ENCODE measurements around the gene CTBP2.

The CTBP2 gene

DNA sequence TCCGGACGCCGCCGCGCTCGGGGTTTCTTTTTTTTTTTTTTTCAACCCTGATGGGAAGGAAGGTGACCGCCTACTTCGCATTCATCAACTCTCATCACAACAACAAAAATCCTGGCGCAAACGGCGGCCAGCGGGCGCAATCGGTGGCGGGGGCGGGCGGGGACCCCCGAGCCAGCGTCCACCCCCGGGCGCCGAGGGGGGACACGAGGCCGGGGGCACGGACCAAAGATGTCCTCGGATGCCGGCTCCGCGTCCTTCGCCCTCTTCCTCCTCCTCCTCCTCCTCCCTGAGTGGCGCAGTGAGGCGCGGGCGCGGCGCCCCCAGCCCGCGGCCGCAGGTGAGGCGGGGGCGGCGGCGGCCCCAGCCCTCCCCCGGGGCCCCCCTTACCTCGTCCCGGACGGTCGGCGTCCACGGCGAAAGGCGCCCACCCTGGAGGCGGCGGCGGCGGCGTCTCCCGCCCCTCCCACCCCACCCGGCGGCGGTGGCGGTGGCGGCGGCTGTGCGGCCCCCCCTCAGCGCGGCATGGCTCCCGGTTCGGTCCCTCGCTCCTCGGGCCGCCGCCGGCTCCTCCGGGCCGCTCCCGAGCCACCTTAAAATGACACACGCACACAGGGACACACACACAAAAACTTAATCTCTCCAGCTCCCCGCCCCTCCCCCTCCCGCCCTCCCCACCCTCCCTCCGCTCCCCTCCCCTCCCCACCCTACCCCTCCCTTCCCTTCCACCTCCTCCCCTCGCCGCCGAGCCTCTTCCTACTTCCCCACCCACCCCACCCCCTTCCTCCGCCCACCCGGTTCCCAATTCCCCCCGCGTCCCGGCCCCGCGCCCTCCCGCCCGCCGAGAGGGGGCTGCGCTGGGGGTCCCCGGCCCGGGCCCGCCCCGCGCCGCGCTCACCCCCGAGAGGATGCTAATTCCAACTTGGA lies at the start of gene CTBP2:
TSS of gene CTBP2 (minus strand) at position 632 of the 924 bp plus-strand sequence.
- no peak for DNase-seq

DNA sequence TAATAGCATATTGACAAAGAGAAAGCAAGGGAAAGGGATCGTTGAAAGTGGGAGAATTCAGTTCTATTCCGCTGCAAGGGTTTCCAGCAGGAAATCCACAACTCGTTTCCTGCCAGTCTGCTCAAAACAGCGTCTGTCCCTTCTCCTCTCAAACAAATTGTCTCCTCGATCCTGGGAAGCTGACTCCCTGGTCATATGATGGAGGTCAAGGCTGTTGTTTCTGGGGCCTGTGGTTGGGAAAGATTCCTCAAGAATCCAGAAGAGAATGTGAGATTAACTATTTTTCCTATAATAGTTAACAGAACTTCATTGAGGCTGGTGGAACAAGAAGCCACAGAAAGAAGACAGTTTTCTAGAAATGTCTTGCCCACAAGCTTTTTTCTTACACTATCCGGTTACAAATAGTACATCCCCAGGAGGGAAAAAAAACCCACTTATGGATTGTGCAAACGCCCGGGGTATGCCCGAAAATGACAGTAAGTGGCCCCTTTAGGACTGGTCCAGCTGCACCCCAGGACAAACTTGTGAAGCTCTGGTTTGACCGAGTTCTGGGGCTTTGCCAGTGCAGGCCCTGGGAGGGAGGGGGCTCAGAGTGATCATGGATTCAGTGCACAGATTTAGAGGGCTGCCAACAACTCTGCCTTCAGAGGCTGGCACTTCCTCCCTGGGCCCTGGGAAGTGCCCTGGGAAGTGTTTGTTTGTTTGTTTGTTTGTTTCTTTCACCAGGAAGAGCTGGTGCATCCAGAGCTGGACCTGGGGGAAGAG lies 49.4 kb upstream of the CTBP2 start:
- no peak for DNase-seq

DNA sequence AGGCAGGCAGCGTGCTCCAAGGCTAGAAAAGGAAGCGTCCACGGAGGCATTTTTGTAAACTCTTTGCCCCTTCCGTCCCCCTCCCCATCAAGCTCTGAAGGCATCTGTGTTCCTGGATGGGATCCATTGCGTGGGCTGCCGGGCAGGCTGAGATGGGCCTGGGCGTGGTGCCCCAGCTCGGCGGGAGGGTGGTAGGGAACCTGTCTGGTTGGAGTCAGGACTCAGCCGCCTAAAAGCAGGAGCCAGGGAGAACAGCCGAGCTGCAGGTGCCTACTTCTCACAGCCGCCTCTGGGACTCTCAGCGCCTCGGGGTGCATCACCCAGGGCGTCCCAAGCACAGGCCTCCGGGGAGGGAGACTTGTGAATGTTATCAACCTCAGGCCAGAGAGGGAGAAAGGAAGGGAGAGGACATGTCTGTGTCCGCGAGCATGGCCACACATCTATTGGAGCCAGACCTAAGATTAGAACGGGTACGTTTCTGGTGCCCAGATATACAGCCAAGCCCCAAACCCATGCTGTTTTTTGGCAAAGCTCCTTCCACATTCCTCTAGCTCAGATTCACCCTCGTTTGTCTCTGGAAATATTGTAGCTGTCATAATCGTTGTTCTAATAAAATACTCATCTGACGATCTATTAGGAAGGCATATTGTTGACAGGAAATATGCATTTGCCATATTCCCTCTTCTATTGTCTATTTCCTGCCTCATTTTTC lies 48.6 kb upstream of the CTBP2 start:
- DNase-seq = no peak

DNA sequence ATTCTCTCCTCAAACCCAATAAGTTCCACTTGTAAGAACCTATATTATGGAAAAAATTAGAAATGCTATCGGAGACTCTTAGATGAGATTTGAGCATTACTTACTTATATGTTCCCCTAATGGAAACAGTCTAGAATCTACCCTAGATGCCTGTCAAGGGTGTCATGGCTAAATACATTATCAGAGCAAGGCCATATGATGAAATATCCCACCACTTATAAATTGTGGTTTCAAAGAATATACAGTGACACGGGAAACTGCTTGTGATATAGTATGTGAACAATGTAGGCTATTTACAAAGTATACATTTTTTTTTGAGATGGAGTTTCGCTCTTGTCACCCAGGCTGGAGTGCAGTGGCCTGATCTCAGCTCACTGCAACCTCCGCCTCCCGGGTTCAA lies 46.3 kb upstream of the CTBP2 start:
- no peak for DNase-seq

DNA sequence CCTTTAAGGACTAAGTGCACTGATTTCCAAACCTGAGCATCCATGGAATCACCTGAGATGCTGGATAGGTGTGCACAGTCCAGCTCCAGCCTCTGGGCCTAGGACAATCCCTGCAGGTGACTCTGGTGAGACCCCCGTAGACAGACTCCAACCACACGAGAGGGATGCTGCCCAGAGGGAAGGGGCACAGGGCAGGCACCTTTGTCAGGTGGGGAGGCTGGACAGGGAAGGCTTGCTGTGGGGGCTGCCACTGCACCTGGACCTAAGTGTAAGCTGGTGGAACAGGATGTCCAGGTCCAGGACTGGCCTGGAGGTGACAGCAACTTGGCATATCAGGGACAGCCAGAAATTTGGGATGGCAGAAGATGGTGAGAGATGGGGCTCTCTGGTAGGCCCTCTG lies 45.1 kb upstream of the CTBP2 start:
- DNase-seq = no peak

- no peak for DNase-seq
These were observed 44.0 kb upstream of the CTBP2 start for GRCh38 chr10:125204400-125204799.

DNA sequence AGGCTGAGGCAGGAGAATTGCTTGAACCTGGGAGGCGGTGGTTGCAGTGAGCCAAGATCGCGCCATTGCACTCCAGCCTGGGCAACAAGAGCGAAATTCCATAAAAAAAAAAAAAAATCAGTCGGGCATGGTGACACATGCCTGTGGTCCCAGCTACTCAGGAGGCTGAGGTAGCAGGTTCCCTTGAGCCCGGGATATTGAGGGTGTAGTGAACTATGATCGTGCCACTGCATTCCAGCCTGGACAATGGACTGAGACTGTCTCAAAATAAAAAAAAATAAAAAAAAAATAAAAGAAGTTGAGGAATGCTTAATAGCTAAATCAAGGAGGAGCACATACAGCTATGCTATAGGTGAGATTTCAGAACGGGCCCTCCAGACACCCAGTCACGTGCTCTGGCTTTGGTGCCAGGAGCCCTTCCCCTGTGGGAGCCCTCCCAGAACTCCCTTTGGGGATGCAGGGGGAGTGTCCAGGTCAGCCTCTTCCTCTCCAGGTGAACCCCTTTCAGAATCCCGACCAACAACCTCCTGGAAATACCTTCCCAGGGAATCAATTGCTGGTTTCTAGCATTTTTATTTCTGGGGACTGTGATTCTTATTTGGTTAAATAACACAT lies 42.9 kb upstream of the CTBP2 start:
- no peak for DNase-seq

- no peak for DNase-seq
These were observed 41.6 kb upstream of the CTBP2 start for GRCh38 chr10:125201791-125202622.

DNA sequence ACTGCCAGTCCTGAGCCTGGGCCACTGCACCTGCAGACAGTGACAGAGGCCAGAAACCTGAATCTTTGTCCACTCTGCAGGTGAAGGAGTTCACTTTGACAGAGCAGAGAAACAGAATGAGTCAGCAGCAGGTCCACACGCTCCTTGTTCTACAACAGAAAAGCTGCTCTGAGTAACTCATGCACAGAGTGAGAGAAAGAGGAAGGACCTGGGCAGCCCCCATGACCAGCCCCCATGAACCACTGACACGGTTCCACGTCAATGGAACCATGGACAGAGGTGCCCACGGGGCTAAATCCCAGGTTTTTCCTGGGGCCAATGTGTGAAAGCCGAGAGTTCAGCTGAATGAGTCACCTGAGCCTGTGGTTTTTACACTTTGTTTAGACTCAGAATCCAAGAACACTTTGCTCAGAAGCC lies 40.8 kb upstream of the CTBP2 start:
- DNase-seq = no peak

DNA sequence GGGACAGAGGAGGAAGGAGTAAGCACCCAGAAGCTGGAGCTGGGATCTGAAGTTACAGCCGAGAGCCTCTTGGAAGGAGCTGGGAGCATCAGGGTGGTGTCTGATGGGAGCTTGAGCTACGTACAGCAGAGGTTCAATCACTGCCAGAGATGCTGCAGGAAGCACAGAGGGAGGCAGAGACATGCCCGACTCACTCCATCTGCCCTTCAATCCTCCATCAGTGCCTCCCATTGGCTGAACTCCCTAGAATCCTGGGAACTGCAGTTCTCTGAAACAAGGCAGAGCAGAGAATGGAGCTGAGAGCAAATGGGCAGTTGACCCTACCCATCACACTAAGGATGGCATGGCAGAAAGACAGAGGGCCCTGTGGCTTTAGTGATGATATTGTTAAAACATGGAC lies 40.0 kb upstream of the CTBP2 start:
- DNase-seq = no peak

DNA sequence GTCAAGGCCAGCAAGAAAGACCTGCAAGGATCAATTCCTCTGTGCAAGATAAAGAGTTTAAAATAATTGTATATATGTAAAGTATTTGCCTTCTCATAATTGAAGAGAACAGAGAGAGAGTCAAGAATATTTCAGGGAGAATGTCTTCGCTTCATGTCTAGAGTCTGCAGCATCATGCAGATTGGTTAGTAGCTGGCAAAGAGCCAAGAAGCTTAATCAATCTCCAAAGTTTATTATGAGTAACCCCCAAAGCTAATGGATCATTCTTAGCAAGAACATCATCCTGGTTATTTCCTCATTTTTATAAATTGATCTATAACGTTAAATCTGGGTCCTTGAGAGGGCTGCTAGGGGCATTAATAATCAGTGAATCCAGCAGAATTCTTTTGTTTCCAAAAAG lies 38.9 kb upstream of the CTBP2 start:
- DNase-seq = no peak

DNA sequence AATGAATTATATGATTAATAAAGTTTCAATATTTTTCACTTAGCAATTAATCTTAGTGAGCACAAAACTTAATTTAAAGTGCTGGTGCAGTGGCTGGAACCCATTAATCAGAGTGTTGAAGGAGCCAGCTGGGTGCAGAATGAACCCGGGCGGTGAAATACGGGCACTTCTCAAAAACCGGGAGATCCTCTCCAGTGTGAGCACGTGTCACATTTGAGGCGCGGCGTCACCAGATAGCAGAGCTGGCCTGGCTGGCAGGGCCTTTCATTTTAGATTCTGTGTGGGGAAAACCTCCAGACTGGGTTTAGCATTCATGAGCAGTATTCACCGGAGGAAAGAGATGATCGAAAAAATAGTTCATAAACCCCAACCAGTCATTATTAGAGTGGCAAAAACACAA lies 34.5 kb upstream of the CTBP2 start:
- no peak for DNase-seq

GRCh38 chr10:125193306-125193877 lies 33.0 kb upstream of the CTBP2 start:
- no peak for DNase-seq

DNA sequence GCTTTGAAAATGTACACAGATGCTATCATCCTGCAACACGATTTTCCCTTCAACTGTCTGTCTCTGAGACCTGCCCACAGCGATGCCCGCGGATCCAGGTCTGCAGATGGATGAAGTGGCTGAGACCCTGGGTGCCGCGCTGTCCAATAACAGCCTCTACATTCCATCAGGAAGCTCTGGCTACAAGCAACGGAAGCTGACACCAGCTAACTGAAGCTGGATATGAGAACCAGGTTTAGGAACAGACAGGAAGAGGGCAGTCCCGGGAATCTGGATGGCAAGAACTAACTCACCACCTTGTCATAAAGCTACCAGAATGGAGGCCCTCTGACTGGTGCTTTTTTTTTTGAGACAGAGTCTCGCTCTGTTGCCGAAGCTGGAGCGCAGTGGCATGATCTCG lies 32.3 kb upstream of the CTBP2 start:
- no peak for DNase-seq

- no peak for DNase-seq
These were observed 31.6 kb upstream of the CTBP2 start for GRCh38 chr10:125192005-125192404.

DNA sequence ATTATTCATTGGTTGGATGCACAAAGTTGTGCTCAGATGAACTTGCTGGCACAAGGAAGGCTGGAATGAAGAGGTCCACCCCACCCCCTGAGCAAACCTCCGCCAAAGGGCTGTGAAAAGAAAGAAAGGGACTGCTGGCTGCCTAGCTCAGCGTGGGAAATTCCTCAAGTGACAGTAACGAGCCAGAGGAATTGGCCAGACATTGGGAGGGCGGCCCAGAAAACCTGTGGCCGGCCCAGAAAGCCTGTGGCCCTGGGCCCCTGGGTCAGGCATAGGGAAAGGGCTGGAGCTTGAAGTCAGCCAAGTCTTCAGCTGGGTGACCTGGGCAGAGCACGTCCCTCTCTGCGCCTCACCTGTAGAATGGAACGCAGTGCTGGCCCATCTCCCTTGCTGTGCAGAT lies 30.6 kb upstream of the CTBP2 start:
- DNase-seq = no peak

DNA sequence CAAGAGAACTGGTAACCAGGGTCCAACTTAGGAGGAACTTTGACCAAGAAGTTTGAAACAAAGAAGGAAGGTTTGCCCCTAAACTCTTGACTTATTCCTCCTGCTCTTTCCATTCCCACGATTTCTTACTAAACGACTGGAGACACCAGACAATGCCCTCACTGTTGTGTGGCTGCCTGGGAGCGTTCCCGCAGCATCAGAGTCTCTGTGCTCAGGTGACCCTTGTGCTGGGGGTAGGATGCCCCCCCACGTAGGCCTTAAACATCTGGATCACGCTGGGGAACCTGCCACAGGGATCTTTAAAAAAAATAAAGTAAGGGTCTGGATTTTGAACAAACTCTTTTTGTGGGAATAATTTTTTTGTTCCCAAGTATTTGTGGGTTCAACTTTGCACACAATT lies 30.1 kb upstream of the CTBP2 start:
- DNase-seq = no peak

DNA sequence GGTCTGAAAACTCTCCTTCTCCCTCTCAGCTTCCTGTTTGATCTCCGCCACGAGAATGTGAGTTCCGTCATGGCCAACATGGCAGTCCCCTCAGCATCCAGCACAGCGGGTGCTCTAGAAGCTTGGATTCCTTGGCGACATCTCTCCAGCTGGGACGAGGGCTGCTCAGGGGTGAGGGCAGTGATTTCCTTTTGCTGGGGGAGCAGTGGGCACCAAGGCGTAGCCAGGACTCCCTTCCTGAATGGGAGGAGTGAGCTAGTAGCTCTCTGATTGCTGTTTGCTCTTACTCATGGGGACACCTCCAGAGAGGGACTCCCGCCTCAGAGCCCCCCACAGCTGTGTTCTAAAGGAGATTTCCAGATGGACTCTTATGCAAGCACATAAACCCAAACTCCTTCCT lies 28.8 kb upstream of the CTBP2 start:
- no peak for DNase-seq

DNA sequence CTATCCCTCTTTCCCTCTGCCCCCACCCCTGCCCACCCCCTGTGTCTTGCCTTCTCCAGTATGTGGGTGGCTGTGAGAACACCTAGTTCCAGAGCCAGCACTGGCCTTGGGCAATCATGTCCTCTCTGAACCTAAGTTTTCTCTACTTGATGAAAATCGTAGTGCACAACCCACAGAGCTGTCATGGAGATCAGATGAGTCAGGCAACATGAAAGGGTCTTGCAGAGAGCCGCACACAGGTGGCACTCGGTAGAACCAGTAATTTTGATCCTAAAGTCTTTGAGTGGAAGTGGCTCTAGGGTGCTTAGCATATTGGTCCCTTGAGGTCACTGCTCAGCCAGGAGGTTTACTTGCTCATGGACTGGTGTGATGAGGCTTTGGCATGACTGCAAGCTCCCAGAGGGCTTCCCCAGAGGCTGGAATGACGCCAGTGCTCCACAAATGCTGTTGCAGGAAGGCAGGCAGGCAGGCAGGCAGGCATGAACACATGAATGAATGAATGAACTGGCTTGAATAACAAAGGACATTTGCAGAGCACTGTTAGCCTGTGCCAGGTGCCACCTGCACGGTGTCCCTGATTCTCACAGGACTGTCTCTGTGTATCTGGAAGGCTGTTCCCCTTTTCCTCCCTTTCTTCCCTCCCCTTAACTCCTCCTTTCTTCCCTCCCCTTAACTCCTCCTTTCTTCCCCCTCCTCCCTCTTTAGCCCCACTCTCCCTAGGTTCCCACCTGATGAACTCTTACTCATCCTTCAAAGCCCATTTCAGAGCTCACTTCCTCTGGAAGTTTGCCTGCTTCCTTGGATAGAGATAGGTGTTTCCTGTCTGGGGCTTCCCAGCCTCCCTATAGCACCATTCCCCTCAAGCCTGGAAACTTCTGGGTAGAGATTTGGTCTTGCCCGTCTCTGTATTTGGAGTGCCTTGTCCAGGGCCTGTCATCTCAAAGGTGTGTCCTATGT lies 27.2 kb upstream of the CTBP2 start:
- DNase-seq = no peak

DNA sequence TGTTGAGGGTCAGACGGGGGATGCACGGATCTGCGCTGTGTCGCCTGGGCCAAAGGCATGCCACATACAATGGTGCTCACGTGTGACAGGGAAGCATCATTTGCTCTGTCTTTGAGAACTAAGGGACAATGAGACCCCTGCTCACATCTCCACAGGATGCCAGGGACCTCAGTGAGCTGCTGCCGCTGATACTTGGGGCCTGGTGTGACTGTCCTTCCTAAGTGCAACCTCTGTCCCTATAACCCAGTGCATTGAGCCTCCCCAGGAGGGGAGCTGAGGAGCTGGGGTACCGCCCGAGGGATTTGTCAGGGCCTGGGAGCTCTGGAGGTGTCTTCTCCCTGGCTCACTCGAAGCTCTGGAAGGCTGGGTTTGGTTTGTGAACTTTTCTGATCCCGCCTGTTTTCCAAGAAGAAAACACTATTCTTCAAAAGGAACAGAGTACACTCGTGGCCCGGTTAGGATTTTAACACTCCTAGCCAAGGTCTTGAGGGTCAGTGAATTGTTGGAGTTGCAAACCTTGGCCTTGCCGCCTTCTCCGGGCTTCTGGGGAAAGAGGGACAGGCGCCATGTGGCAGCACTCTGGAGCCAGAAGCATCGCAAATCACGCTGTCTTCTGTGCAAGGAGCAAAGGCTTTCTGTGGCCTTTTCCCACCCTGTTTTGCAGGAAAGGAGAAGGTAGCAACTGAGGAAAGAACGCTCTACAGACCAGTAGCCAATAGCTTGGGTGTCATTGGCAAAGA lies 26.2 kb upstream of the CTBP2 start:
- DNase-seq = no peak
